ENCODE results near the gene PLPP3. TPM values are rescaled to one million over a fixed set of nuclear protein-coding genes. Genes with fewer than 3 reads are reported as not detected.

Gene PLPP3
- total RNA-seq, 1 experiment from 2014 or later = 8.2 TPM

DNA sequence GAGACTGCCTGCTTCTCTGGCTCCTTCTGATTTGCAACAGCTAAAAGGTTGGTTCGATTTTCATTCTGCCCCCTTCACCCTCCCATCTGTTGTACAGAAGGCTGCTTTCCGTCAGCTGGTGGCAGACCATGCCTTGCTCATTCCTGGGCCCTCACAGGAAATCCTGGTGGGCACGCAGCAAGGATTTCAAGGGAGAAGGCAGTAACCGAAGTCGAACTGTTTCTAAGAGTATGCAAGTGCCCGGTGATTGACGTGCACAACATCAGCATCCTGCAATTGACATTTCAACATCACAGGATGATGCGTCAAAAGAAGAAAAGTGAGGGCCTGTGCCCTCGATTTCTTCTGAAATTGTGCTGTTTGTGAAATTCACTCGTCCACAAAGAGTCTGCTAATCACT, 83.8 kb downstream of the PLPP3 start:
- intact Hi-C loops (cut with micrococcal nuclease; ENCODE audit: unreplicated experiment) (no loop called here), in situ Hi-C loops (cut with HindIII; ENCODE audit: low pct_unique_long_range_greater_than_20kb, low sequenced_read_pairs) (no loop called here)
- BruUV-seq (replicated peaks) = no TSS peak
- Histone ChIP-seq H3K36me3 (ENCODE audit: control insufficient read depth, insufficient read depth, low read length) (no peaks in the 10 kb centered on the region), H3K9me3 (ENCODE audit: control insufficient read depth, insufficient read depth, low read depth, low read length) (no peaks in the 10 kb centered on the region), H3K4me1 (ENCODE audit: control insufficient read depth, insufficient read depth, low read length) (no peaks in the 10 kb centered on the region), H3K27me3 (ENCODE audit: control insufficient read depth, insufficient read depth, low read length) (no peaks in the 10 kb centered on the region), H3K4me3 (ENCODE audit: low read depth in 2 of 2, low read length in 2 of 2) (no peak overlapping the region), H3K27ac (ENCODE audit: low read length) (no peak overlapping the region)
- no peak for ATAC-seq
- POLR2A ChIA-PET = no interaction called here
- TF ChIP-seq SIN3A (IDR thresholded peaks at IDR 0.05; ENCODE audit: borderline replicate concordance, insufficient read depth, low read depth, low read length) (no peak), TCF7L2 (IDR thresholded peaks at IDR 0.05; ENCODE audit: low read depth, low read length) (no peak), POLR2AphosphoS5 (IDR thresholded peaks at IDR 0.05; ENCODE audit: low read depth, low read length) (no peak)
- TF ChIP-seq, protein P1, sequence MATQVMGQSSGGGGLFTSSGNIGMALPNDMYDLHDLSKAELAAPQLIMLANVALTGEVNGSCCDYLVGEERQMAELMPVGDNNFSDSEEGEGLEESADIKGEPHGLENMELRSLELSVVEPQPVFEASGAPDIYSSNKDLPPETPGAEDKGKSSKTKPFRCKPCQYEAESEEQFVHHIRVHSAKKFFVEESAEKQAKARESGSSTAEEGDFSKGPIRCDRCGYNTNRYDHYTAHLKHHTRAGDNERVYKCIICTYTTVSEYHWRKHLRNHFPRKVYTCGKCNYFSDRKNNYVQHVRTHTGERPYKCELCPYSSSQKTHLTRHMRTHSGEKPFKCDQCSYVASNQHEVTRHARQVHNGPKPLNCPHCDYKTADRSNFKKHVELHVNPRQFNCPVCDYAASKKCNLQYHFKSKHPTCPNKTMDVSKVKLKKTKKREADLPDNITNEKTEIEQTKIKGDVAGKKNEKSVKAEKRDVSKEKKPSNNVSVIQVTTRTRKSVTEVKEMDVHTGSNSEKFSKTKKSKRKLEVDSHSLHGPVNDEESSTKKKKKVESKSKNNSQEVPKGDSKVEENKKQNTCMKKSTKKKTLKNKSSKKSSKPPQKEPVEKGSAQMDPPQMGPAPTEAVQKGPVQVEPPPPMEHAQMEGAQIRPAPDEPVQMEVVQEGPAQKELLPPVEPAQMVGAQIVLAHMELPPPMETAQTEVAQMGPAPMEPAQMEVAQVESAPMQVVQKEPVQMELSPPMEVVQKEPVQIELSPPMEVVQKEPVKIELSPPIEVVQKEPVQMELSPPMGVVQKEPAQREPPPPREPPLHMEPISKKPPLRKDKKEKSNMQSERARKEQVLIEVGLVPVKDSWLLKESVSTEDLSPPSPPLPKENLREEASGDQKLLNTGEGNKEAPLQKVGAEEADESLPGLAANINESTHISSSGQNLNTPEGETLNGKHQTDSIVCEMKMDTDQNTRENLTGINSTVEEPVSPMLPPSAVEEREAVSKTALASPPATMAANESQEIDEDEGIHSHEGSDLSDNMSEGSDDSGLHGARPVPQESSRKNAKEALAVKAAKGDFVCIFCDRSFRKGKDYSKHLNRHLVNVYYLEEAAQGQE (IDR thresholded peaks at IDR 0.05; ENCODE audit: insufficient read depth in 1 of 2, low read depth in 2 of 2, low read length in 1 of 2) = no peak
- TF ChIP-seq, protein P2, sequence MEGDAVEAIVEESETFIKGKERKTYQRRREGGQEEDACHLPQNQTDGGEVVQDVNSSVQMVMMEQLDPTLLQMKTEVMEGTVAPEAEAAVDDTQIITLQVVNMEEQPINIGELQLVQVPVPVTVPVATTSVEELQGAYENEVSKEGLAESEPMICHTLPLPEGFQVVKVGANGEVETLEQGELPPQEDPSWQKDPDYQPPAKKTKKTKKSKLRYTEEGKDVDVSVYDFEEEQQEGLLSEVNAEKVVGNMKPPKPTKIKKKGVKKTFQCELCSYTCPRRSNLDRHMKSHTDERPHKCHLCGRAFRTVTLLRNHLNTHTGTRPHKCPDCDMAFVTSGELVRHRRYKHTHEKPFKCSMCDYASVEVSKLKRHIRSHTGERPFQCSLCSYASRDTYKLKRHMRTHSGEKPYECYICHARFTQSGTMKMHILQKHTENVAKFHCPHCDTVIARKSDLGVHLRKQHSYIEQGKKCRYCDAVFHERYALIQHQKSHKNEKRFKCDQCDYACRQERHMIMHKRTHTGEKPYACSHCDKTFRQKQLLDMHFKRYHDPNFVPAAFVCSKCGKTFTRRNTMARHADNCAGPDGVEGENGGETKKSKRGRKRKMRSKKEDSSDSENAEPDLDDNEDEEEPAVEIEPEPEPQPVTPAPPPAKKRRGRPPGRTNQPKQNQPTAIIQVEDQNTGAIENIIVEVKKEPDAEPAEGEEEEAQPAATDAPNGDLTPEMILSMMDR (IDR thresholded peaks at IDR 0.05) = no peak
- CTCF ChIA-PET = no interaction called here
- no peak for DNase-seq (ENCODE audit: low read depth, low spot score)

DNA sequence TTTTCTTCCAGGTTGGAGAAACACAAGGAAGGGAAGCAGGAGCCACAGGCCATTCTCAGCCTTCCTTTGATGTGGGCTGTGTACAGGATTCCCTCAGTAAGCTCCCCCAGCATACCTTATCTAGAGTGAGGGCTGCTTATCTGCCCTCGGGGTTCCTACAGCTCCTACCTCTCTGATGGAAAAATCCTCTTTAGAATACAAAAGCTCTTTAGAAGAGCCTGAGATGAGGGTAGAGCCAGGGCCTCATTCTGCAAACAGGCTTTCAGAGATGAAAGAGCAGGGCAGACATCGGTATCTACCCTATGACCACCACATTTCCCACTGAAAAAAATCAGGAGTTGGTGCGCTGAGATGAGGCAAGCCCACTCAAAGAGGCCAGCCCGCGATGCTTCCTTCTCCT, 85.1 kb downstream of the PLPP3 start:
- Histone ChIP-seq H3K4me1 (ENCODE audit: control insufficient read depth, insufficient read depth, low read length) (no peaks in the 10 kb centered on the region), H3K9me3 (ENCODE audit: control insufficient read depth, insufficient read depth, low read depth, low read length) (no peaks in the 10 kb centered on the region), H3K27me3 (ENCODE audit: control insufficient read depth, insufficient read depth, low read length) (no peaks in the 10 kb centered on the region), H3K4me3 (ENCODE audit: low read depth in 2 of 2, low read length in 2 of 2) (no peak overlapping the region), H3K36me3 (ENCODE audit: control insufficient read depth, insufficient read depth, low read length) (no peaks in the 10 kb centered on the region), H3K27ac (ENCODE audit: low read length) (no peak overlapping the region)
- CTCF ChIA-PET = no interaction called here
- BruUV-seq (replicated peaks) = no TSS peak
- in situ Hi-C loops (cut with HindIII; ENCODE audit: low pct_unique_long_range_greater_than_20kb, low sequenced_read_pairs) = no loop called here
- DNase-seq (ENCODE audit: low read depth, low spot score) = no peak
- intact Hi-C loops (cut with micrococcal nuclease; ENCODE audit: unreplicated experiment) = no loop called here
- POLR2A ChIA-PET = no interaction called here
- peak; percentile 63 for TF ChIP-seq TCF7L2 (IDR thresholded peaks at IDR 0.05; ENCODE audit: low read depth, low read length)
- TF ChIP-seq, protein P1 (IDR thresholded peaks at IDR 0.05; ENCODE audit: insufficient read depth in 1 of 2, low read depth in 2 of 2, low read length in 1 of 2) = no peak
- TF ChIP-seq, protein P2 (IDR thresholded peaks at IDR 0.05) = no peak
- ATAC-seq = no peak
